ENCODE results near the gene SLC39A1. TPM values are rescaled to one million over a fixed set of nuclear protein-coding genes. Genes with fewer than 3 reads are reported as not detected.
"Not testable (repeated sequence)": the region's sequence is repeated elsewhere in the genome, so short reads cannot be mapped to it uniquely, and the experiment has no call there.

The SLC39A1 gene
- polyA plus RNA-seq, 1 donor = 73.7 TPM

GRCh38 chr1:153919876-153920852 is 43.2 kb downstream of the SLC39A1 start:
- no CpG with 5 or more reads among the region's 4 CpGs for WGBS (ENCODE audit: insufficient coverage, low lambda C conversion rate)
- no peak for DNase-seq
- Histone ChIP-seq H3K4me3 (ENCODE audit: low read length) (no peak overlapping the region), H3K9me3 (ENCODE audit: control insufficient read depth, low read depth, low read length) (no peaks in the 10 kb centered on the region), H3K27me3 (ENCODE audit: control insufficient read depth, insufficient read depth, low read length) (no peaks in the 10 kb centered on the region), H3K4me1 (ENCODE audit: control insufficient read depth, insufficient read depth, low read length) (peaks cover 7% of the 10 kb centered on the region), H3K36me3 (ENCODE audit: control insufficient read depth, insufficient read depth, low read length) (peaks cover 9% of the 10 kb centered on the region), H3K27ac (ENCODE audit: low read length) (no peak overlapping the region)

GRCh38 chr1:153916297-153916696 is 47.0 kb downstream of the SLC39A1 start:
- peaks cover 7% of the 10 kb centered on the region for H3K4me1 ChIP-seq (ENCODE audit: control insufficient read depth, insufficient read depth, low read length)
- no peak overlapping the region for H3K4me3 ChIP-seq (ENCODE audit: low read length)
- WGBS (ENCODE audit: insufficient coverage, low lambda C conversion rate) = 100% methylated on average over 3 of the region's 4 CpGs
- H3K27ac ChIP-seq (ENCODE audit: low read length) = no peak overlapping the region
- H3K36me3 ChIP-seq (ENCODE audit: control insufficient read depth, insufficient read depth, low read length) = peaks cover 11% of the 10 kb centered on the region
- DNase-seq = no peak
- no peaks in the 10 kb centered on the region for H3K27me3 ChIP-seq (ENCODE audit: control insufficient read depth, insufficient read depth, low read length)
- H3K9me3 ChIP-seq (ENCODE audit: control insufficient read depth, low read depth, low read length) = no peaks in the 10 kb centered on the region

DNA sequence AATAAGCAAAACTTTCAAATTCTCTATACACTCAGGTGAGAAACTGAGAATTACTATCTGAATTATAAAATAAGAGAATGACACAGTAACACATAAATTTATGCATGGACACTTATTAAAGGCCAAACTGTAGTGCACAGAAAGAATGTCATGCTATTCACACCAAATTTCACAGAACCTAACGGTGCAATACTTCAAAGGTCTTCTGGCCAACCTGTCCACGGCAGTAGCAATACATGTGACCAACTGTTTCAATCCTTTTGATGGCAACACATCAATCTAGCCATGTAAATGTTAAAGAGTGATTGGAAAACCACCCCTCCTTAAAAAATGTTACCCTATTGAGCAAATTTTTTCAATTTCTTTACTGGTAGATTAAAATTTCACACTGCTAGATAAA is 51.0 kb downstream of the SLC39A1 start:
- H3K4me1 ChIP-seq (ENCODE audit: control insufficient read depth, insufficient read depth, low read length) = no peaks in the 10 kb centered on the region
- DNase-seq = no peak
- peaks cover 10% of the 10 kb centered on the region for H3K36me3 ChIP-seq (ENCODE audit: control insufficient read depth, insufficient read depth, low read length)
- no CpG with 5 or more reads among the region's 2 CpGs for WGBS (ENCODE audit: insufficient coverage, low lambda C conversion rate)
- no peak overlapping the region for H3K4me3 ChIP-seq (ENCODE audit: low read length)
- H3K27me3 ChIP-seq (ENCODE audit: control insufficient read depth, insufficient read depth, low read length) = no peaks in the 10 kb centered on the region
- H3K9me3 ChIP-seq (ENCODE audit: control insufficient read depth, low read depth, low read length) = no peaks in the 10 kb centered on the region
- no peak overlapping the region for H3K27ac ChIP-seq (ENCODE audit: low read length)

- H3K27me3 ChIP-seq (ENCODE audit: control insufficient read depth, insufficient read depth, low read length); H3K36me3 ChIP-seq (ENCODE audit: control insufficient read depth, insufficient read depth, low read length); H3K27ac ChIP-seq (ENCODE audit: low read length); DNase-seq; H3K9me3 ChIP-seq (ENCODE audit: control insufficient read depth, low read depth, low read length); H3K4me1 ChIP-seq (ENCODE audit: control insufficient read depth, insufficient read depth, low read length); H3K4me3 ChIP-seq (ENCODE audit: low read length): not testable (repeated sequence)
- 88% methylated on average over 4 of the region's 6 CpGs for WGBS (ENCODE audit: insufficient coverage, low lambda C conversion rate)
These were observed 52.8 kb downstream of the SLC39A1 start for GRCh38 chr1:153910560-153910959.

Other genes starting within 250 kb of the SLC39A1 start
- 62.3 TPM for gene INTS3, start 235.5 kb downstream of the SLC39A1 start, polyA plus RNA-seq
- 32.4 TPM for gene SLC27A3, start 188.1 kb downstream of the SLC39A1 start, polyA plus RNA-seq
- gene GATAD2B, start 40.6 kb downstream of the SLC39A1 start, polyA plus RNA-seq = 13.5 TPM
- gene DENND4B, start 16.8 kb downstream of the SLC39A1 start, polyA plus RNA-seq = 44.7 TPM
- 37.9 TPM for gene CRTC2, start 4.9 kb downstream of the SLC39A1 start, polyA plus RNA-seq
- gene CREB3L4, start 4.4 kb upstream of the SLC39A1 start, polyA plus RNA-seq = 17.9 TPM
- gene JTB, start 14.1 kb upstream of the SLC39A1 start, polyA plus RNA-seq = 120 TPM
- gene RAB13, start 22.8 kb upstream of the SLC39A1 start, polyA plus RNA-seq = 110 TPM
- 5,987 TPM for gene RPS27, start 27.2 kb upstream of the SLC39A1 start, polyA plus RNA-seq
- gene NUP210L, start 191.5 kb upstream of the SLC39A1 start, polyA plus RNA-seq = 0.03 TPM
- 303 TPM for gene TPM3, start 228.6 kb upstream of the SLC39A1 start, polyA plus RNA-seq
- not detected for gene CFAP141, start 242.8 kb upstream of the SLC39A1 start, polyA plus RNA-seq

Data from large intestine (tissue), 3 donors.